Panc1 (cell line): ENCODE data around the gene TEX51.

Experiments
- CTCF ChIP-seq: fragments of 450-650 bp; IDR thresholded peaks from 2 replicates; pipeline ENCODE4 v1.5.1; 2017; ENCODE audit warnings: mild to moderate bottlenecking
- POLR2AphosphoS5 ChIP-seq: IDR thresholded peaks from 2 replicates; pipeline ENCODE4 v1.6.1; 2012; ENCODE audit warnings: mild to moderate bottlenecking, low read depth, low read length, moderate library complexity
- REST ChIP-seq, 2 experiments: IDR thresholded peaks; 2 replicates each; pipeline ENCODE4 v1.6.1; 2011 to 2012; ENCODE audit warnings: low read depth in 2 of 2, control low read depth in 1 of 2, low read length in 1 of 2, mild to moderate bottlenecking in 1 of 2, moderate library complexity in 1 of 2; ENCODE audit not compliant: insufficient read depth in 1 of 2

GRCh38 chr2:126874961-126875360 lies 23.7 kb upstream of the TEX51 start:
- TF ChIP-seq CTCF, result no peak
- TF ChIP-seq POLR2AphosphoS5, result no peak
- no peak for TF ChIP-seq REST (IDR thresholded peaks at IDR 0.05; ENCODE audit: insufficient read depth in 1 of 2, low read depth in 2 of 2, low read length in 1 of 2)
